PFSK-1 (cell line): ENCODE measurements around the gene CEP295NL.

Experiments
- FOXP2 ChIP-seq: optimal IDR thresholded peaks from 2 replicates; pipeline ENCODE3; 2011; ENCODE audit warnings: borderline replicate concordance, control low read depth, inconsistent platforms; ENCODE audit not compliant: insufficient read depth; ENCODE audit errors: extremely low read length, extremely low read depth
- POLR2AphosphoS5 ChIP-seq: IDR thresholded peaks from 2 replicates; pipeline ENCODE4 v1.6.1; 2012; ENCODE audit warnings: low read depth, mild to moderate bottlenecking, control low read depth, low read length, moderate library complexity
- REST ChIP-seq, 2 experiments: IDR thresholded peaks; 2 replicates each; pipeline versions ENCODE4 v1.6.1 to v1.8.0; 2011 to 2012; ENCODE audit warnings: low read depth in 2 of 2, low read length in 2 of 2, control low read depth in 1 of 2, inconsistent platforms in 1 of 2, mild to moderate bottlenecking in 1 of 2, moderate library complexity in 1 of 2; ENCODE audit not compliant: insufficient read depth in 1 of 2
- SIN3A ChIP-seq: IDR thresholded peaks from 2 replicates; pipeline ENCODE4 v1.6.1; 2012; ENCODE audit warnings: mild to moderate bottlenecking, low read length, moderate library complexity, borderline replicate concordance; ENCODE audit not compliant: insufficient read depth
- TAF1 ChIP-seq: IDR thresholded peaks from 2 replicates; pipeline ENCODE4 v1.6.1; 2012; ENCODE audit warnings: low read length, control low read depth, borderline replicate concordance; ENCODE audit not compliant: insufficient read depth

CEP295NL gene

GRCh38 chr17:78885956-78886355 is 17.0 kb downstream of the CEP295NL start:
- TF ChIP-seq POLR2AphosphoS5 = no peak
- TF ChIP-seq TAF1 = no peak
- TF ChIP-seq SIN3A = no peak
- TF ChIP-seq FOXP2 = no peak
- TF ChIP-seq REST (IDR thresholded peaks at IDR 0.05; ENCODE audit: insufficient read depth in 1 of 2, low read depth in 2 of 2, low read length in 2 of 2) = no peak

DNA sequence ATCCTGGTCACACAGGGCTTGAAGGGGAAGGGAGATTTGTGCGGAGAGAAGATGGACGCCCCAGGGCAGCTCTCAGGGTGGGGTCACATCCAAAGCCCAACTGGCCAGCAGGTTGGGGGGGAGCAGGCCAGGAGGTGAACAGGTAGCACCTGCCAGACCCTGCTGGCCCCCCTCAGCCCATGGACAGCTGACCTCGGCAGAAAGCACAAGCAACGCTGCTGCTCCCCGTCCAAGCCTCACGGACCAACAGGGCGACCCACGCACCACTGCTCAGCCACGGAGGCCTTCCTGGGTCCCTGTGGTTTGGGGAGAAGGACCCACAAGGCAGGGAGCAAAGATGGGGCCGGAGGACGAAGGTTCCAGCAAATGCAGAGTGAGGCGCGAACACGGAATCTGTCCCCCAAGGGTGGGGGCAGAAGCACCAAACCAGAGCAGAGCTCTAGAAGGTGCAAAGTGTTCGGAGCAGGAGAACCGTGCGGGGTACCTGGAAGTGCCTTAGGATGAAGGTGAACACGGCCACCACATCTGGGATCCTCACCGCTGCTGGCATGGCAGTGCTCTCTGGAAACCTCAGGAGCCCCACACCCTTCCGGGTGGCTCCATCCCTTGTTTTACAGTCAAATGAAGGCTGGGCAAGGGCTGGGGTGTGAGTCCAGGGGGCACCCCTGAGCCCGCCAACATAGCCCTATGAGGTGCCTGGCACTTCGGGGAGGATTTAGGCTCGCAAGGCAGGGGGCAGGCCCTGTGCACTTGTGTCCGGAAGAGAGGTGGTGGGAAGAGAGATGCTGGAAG is 17.9 kb downstream of the CEP295NL start:
- TF ChIP-seq FOXP2 (no peak), TAF1 (no peak), SIN3A (no peak), POLR2AphosphoS5 (no peak), REST (IDR thresholded peaks at IDR 0.05; ENCODE audit: insufficient read depth in 1 of 2, low read depth in 2 of 2, low read length in 2 of 2) (no peak)

DNA sequence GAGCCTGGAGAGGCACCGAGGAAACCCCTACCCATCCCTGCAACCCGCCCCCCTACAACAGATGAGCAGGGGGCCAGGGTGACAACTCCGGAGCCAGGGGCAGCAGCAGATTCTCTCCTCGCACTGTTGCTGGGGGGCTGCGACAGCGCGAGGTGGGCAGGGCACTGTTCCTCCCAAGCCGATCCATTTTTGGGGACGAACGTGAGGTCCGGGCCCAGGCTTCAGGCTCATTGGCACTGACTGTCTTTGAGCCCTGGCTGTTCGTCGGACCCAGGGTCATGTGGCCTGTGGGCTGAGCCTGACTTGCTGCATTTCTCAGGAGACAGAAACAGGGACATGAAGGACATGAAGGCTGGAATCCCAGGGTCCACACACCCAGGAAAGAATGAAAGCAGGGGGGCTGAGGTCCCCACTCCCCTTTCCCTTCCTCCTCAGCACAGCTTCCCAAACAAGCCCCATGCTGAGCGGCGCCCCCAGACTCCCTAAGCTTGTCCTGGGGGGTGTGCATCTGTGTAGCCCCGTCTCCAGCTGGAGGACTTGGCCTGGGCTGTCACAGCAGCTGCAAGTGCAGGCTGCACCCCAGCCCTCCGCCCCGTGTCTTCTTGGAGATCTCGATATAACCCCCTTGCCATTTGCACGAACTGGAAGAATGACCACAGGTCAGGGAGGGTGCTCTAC is 18.7 kb downstream of the CEP295NL start:
- TF ChIP-seq SIN3A (no peak), REST (IDR thresholded peaks at IDR 0.05; ENCODE audit: insufficient read depth in 1 of 2, low read depth in 2 of 2, low read length in 2 of 2) (no peak), FOXP2 (no peak), POLR2AphosphoS5 (no peak), TAF1 (no peak)

DNA sequence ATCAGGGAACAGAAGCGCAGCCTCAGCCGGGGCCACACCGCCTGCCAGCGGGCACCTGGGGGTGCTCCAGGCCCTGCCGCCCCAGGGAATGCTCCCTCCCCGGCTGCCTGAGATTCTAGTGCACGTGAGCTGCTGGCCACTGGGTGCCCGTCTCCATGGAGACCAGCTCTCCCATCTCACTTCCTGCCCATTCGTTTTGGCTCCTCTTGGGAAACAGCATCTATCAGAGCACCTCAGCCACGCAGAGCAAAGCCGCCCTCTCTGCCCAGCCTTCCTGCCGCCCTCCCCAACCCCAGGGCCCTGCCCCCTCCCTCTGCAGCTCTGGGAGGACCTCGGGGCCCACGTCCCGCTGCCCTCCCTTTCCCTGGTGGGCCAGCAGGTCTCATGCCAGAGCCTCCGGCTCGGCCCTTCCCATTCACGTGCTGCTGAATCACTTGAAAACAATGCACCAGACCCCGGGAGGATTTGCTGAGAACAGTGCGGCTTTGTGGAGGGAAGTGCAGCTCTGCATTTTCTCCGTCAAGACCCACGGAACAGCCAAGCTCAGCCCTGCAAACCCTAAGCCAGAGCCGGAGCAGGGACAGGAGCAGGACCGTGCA is 19.4 kb downstream of the CEP295NL start:
- TF ChIP-seq FOXP2 (peak; percentile 55), REST (IDR thresholded peaks at IDR 0.05; ENCODE audit: insufficient read depth in 1 of 2, low read depth in 2 of 2, low read length in 2 of 2) (0 out of 4 replicates have a peak, but pooled peaks of 1 of the 2 experiments have one; percentile 34), SIN3A (no peak), TAF1 (no peak), POLR2AphosphoS5 (no peak)
